ENCODE results near the gene ATP6V1G2. TPM values are rescaled to one million over a fixed set of nuclear protein-coding genes. Genes with fewer than 3 reads are reported as not detected.
A peak's percentile ranks its signal among the peaks of the same experiment; 100 is the strongest.

ATP6V1G2 gene
- total RNA-seq, 1 experiment from 2014 or later: 0.98 TPM

- Histone ChIP-seq H3K27ac (ENCODE audit: low read length) (peak overlapping the region; percentile 84), H3K9me3 (ENCODE audit: control insufficient read depth, insufficient read depth, low read depth, low read length) (no peaks in the 10 kb centered on the region), H3K4me1 (ENCODE audit: control insufficient read depth, insufficient read depth, low read length) (peaks cover 22% of the 10 kb centered on the region), H3K36me3 (ENCODE audit: control insufficient read depth, insufficient read depth, low read length) (no peaks in the 10 kb centered on the region), H3K4me3 (ENCODE audit: low read depth in 2 of 2, low read length in 2 of 2) (peak overlapping the region; percentile 78 to 80), H3K27me3 (ENCODE audit: control insufficient read depth, insufficient read depth, low read length) (no peaks in the 10 kb centered on the region)
- BruUV-seq (replicated peaks): no TSS peak
- DNase-seq (ENCODE audit: low read depth, low spot score) (no peak), ATAC-seq (peak; percentile 4; the same call in 1 of the 2 replicates)
- ChIA-PET POLR2A (no interaction called here), CTCF (interaction anchor here (3.0 kb wide), 1 partner anchor 16 kb away, joined by 22 read pairs; no protein-coding TSS in a partner anchor)
- in situ Hi-C loops (cut with HindIII; ENCODE audit: low pct_unique_long_range_greater_than_20kb, low sequenced_read_pairs) (no loop called here), intact Hi-C loops (cut with micrococcal nuclease; ENCODE audit: unreplicated experiment) (loop anchor here (2.0 kb wide), 1 partner anchor 15 kb away; no protein-coding TSS in a partner anchor)
- TF ChIP-seq TCF7L2 (IDR thresholded peaks at IDR 0.05; ENCODE audit: low read depth, low read length): no peak
- no peak; the same call in 1 of the 2 replicates for TF ChIP-seq POLR2AphosphoS5 (IDR thresholded peaks at IDR 0.05; ENCODE audit: low read depth, low read length)
- TF ChIP-seq REST (IDR thresholded peaks at IDR 0.05; ENCODE audit: insufficient read depth in 1 of 2, low read depth in 2 of 2, low read length in 1 of 2): no peak
Observed at GRCh38 chr6:31581434-31582229, 35.2 kb upstream of the ATP6V1G2 start.

DNA sequence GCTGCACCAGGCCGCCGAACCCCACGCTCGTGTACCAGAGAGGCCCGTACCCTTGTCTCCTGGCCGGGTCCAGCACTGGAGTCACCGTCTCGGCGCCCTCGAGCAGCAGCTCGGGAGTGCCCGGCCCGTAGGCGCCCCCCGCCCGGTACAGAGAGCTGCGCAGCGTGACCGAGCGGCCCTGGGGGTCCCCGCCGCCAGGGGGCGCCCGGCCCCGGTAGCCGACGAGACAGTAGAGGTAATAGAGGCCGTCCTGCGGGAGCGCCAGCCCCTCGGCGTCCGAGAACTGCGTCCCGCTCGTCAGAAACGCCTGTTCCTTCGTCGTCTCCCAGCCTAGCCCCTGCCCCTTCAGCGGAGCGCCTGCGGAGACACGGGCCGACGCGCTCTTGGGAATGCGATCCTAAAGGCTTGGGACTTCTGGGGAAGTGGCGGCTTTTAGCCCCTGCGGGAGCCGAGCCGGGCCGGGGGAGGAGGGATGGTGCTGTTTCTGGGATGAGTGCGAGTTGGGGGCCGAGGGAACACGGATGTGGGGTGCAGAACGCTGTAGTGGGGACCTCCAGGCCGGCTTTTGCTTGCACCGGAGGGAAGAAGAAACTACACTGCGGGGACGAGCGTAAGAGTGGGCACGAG is 34.5 kb upstream of the ATP6V1G2 start:
- in situ Hi-C loops (cut with HindIII; ENCODE audit: low pct_unique_long_range_greater_than_20kb, low sequenced_read_pairs): no loop called here
- BruUV-seq (replicated peaks): no TSS peak
- intact Hi-C loops (cut with micrococcal nuclease; ENCODE audit: unreplicated experiment): loop anchor here (2.0 kb wide), 1 partner anchor 16 kb away; no protein-coding TSS in a partner anchor
- no peak for DNase-seq (ENCODE audit: low read depth, low spot score)
- Histone ChIP-seq H3K9me3 (ENCODE audit: control insufficient read depth, insufficient read depth, low read depth, low read length) (no peaks in the 10 kb centered on the region), H3K27me3 (ENCODE audit: control insufficient read depth, insufficient read depth, low read length) (no peaks in the 10 kb centered on the region), H3K4me1 (ENCODE audit: control insufficient read depth, insufficient read depth, low read length) (peaks cover 22% of the 10 kb centered on the region), H3K36me3 (ENCODE audit: control insufficient read depth, insufficient read depth, low read length) (no peaks in the 10 kb centered on the region), H3K4me3 (ENCODE audit: low read depth in 2 of 2, low read length in 2 of 2) (peak overlapping the region; percentile 78 to 80), H3K27ac (ENCODE audit: low read length) (peak overlapping the region; percentile 84)
- ATAC-seq: peak; percentile 92
- POLR2A ChIA-PET: interaction anchor here (1.1 kb wide), 1 partner anchor 69 kb away, joined by 4 read pairs; no protein-coding TSS in a partner anchor
- CTCF ChIA-PET: interaction anchor here (0.6 to 3.0 kb wide), 6 partner anchors 11 to 56 kb away, joined by 3 to 22 read pairs (median 10); partner anchors contain the start of genes ATP6V1G2, NCR3 and NFKBIL1
- TF ChIP-seq REST (IDR thresholded peaks at IDR 0.05; ENCODE audit: insufficient read depth in 1 of 2, low read depth in 2 of 2, low read length in 1 of 2) (0 out of 4 replicates have a peak, but pooled peaks of 1 of the 2 experiments have one; percentile 8), POLR2AphosphoS5 (IDR thresholded peaks at IDR 0.05; ENCODE audit: low read depth, low read length) (no peak; the same call in 1 of the 2 replicates), TCF7L2 (IDR thresholded peaks at IDR 0.05; ENCODE audit: low read depth, low read length) (no peak), SIN3A (IDR thresholded peaks at IDR 0.05; ENCODE audit: borderline replicate concordance, insufficient read depth, low read depth, low read length) (peak; percentile 47; the same call in 1 of the 2 replicates)
- TF ChIP-seq, protein P1, sequence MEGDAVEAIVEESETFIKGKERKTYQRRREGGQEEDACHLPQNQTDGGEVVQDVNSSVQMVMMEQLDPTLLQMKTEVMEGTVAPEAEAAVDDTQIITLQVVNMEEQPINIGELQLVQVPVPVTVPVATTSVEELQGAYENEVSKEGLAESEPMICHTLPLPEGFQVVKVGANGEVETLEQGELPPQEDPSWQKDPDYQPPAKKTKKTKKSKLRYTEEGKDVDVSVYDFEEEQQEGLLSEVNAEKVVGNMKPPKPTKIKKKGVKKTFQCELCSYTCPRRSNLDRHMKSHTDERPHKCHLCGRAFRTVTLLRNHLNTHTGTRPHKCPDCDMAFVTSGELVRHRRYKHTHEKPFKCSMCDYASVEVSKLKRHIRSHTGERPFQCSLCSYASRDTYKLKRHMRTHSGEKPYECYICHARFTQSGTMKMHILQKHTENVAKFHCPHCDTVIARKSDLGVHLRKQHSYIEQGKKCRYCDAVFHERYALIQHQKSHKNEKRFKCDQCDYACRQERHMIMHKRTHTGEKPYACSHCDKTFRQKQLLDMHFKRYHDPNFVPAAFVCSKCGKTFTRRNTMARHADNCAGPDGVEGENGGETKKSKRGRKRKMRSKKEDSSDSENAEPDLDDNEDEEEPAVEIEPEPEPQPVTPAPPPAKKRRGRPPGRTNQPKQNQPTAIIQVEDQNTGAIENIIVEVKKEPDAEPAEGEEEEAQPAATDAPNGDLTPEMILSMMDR (IDR thresholded peaks at IDR 0.05): peak; percentile 99

All from Panc1 (cell line).